H1 (cell line): ENCODE data around the gene GABBR1. TPM values are rescaled to one million over a fixed set of nuclear protein-coding genes. Genes with fewer than 3 reads are reported as not detected.

Source experiments
- CEBPB ChIP-seq: IDR thresholded peaks from 2 replicates; pipeline ENCODE4 v1.6.1; 2012; ENCODE audit warnings: low read depth, low read length
- CTCF ChIP-seq, 3 experiments: IDR thresholded peaks; 1 replicate in 2 of 3; 2 replicates in 1 of 3; pipeline versions ENCODE4 v1.5.1 to v1.6.1; 2011; ENCODE audit warnings: low read length in 3 of 3, mild to moderate bottlenecking in 3 of 3, inconsistent platforms in 2 of 3, low read depth in 1 of 3, moderate library complexity in 1 of 3; ENCODE audit not compliant: insufficient read depth in 1 of 3; ENCODE audit errors: control extremely low read depth in 1 of 3
- HDAC2 ChIP-seq, 2 experiments: fragments of 300-600 bp in 1 of 2; sonication (generic) in 1 of 2; IDR thresholded peaks; 2 replicates each; pipeline ENCODE4 v1.6.1; 2011 to 2012; ENCODE audit warnings: low read depth in 2 of 2, low read length in 2 of 2, mild to moderate bottlenecking in 2 of 2, moderate library complexity in 2 of 2, borderline replicate concordance in 1 of 2, inconsistent platforms in 1 of 2
- RAD21 ChIP-seq, 2 experiments: IDR thresholded peaks in 1 of 2; conservative IDR thresholded peaks in 1 of 2; 2 replicates each; pipeline ENCODE4 v1.6.1; 2011; ENCODE audit warnings: low read depth in 2 of 2, low read length in 2 of 2, improper control_type of control experiment in 1 of 2, inconsistent platforms in 1 of 2, mild to moderate bottlenecking in 1 of 2, moderate library complexity in 1 of 2
- SIN3A ChIP-seq, 2 experiments: IDR thresholded peaks in 1 of 2; conservative IDR thresholded peaks in 1 of 2; 2 replicates each; pipeline ENCODE4 v1.6.1; 2011 to 2012; ENCODE audit warnings: low read length in 2 of 2, improper control_type of control experiment in 1 of 2, low read depth in 1 of 2, mild to moderate bottlenecking in 1 of 2
- TAF1 ChIP-seq: IDR thresholded peaks from 2 replicates; pipeline ENCODE4 v1.6.1; 2011; ENCODE audit warnings: mild to moderate bottlenecking, low read depth, low read length
- TBP ChIP-seq: IDR thresholded peaks from 2 replicates; pipeline ENCODE4 v1.6.1; 2011; ENCODE audit warnings: low read depth, low read length, improper control_type of control experiment
- polyA plus RNA-seq, 7 experiments: library from polyadenylated mRNA; depleted of rRNA in 3 of 7; stranded (reverse) in 5 of 7; unstranded in 2 of 7; fragments of >200 nt in 5 of 7; fragments of 200-250 nt in 2 of 7; gene quantifications; 1 replicate in 5 of 7; 2 replicates in 1 of 7; 4 replicates in 1 of 7; pipeline versions ENCODE4 v1.2.1 to v1.2.3, GENCODE V29; 2011 to 2013; ENCODE audit warnings: missing spikeins in 2 of 7, mixed read lengths in 2 of 7
- total RNA-seq: library from RNA; stranded (reverse); fragmentation: NEBNext Ultra II Directional; extraction: Animal tissue kit (Norgen Biotek cat#: 25700); gene quantifications from 2 replicates; pipeline ENCODE4 v1.2.1, GENCODE V29; 2021
- TF ChIP-seq, protein P1 (sequence below): IDR thresholded peaks from 2 replicates; pipeline ENCODE4 v1.6.1; 2012; ENCODE audit warnings: inconsistent platforms

Gene GABBR1
- total and polyA plus RNA-seq, 2 of the 8 experiments (the other 6 are each of a cell fraction or from before 2014, with no cell fraction given), result 75.9 to 78.3 TPM

GRCh38 chr6:29628419-29629281 is 4.3 kb downstream of the GABBR1 start (continued):
- TF ChIP-seq TAF1 (peak; percentile 31; the same call in 1 of the 2 replicates), CEBPB (no peak), SIN3A (conservative IDR thresholded peaks at IDR 0.05 in 1 of 2, IDR thresholded peaks at IDR 0.05 in 1 of 2; ENCODE audit: low read depth in 1 of 2, low read length in 2 of 2) (peak; percentile 67 to 86; a peak in 2 of 4 replicates), RAD21 (IDR thresholded peaks at IDR 0.05 in 1 of 2, conservative IDR thresholded peaks at IDR 0.05 in 1 of 2; ENCODE audit: low read depth in 2 of 2, low read length in 2 of 2) (peak; percentile 52 to 66), HDAC2 (IDR thresholded peaks at IDR 0.05; ENCODE audit: borderline replicate concordance in 1 of 2, low read depth in 2 of 2, low read length in 2 of 2) (peak; percentile 54 to 78; a peak in 1 of 4 replicates), TBP (peak; percentile 25; the same call in 1 of the 2 replicates), CTCF (IDR thresholded peaks at IDR 0.05; ENCODE audit: control extremely low read depth in 1 of 3, insufficient read depth in 1 of 3, low read depth in 1 of 3, low read length in 3 of 3) (peak; percentile 74 to 86 (median 85))
- TF ChIP-seq, protein P1, sequence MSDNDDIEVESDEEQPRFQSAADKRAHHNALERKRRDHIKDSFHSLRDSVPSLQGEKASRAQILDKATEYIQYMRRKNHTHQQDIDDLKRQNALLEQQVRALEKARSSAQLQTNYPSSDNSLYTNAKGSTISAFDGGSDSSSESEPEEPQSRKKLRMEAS, result peak; percentile 82
- TF ChIP-seq, all 59 proteins: peak for 15
